Superior temporal gyrus (tissue), 1 donor: ENCODE results near the gene ADGRE2.
A peak's percentile ranks its signal among the peaks of the same experiment; 100 is the strongest.

ENCODE experiments used
- DNase-seq: peaks from one replicate; pipeline ENCODE4 v3.0.0-alpha.2; 2016; ENCODE audit errors: extremely low spot score

Gene ADGRE2

DNA sequence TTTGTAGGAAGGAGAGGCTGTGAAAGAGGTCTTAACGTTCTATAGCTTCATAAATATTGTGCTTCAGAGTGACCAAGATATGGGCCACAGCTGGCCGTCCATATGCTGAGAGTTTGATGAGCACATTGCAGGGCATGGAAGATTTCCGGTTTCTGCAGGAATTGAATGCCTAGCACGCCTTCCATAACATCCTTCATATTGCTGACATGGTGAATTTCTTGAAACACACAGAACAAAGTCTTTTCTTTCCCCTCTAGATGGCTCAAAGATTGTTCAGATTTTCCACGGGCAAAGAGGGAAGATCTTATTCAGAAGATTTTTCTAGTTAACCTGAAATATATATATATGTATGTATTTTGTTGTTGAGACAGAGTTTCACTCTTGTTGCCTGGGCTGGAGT lies 42.4 kb downstream of the ADGRE2 start:
- DNase-seq, result no peak

DNA sequence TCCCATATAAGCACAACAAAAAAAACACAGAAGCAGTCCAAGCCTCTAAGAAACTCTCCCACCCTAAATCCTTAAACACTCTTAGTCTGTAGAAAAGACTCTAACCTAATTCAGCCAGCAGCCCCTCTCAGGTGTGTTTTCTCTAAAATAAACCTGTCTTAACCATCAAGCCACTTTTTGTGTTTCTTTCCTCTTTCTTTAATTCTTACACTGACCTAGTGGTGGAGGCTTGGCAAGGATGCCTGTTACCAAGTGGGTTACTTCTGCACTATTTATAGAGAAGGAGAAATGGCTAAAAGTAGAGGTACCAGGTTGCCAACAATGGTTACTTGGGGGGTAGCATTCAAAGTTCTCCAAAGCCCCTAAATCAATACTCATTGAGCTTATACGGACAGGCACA lies 44.8 kb downstream of the ADGRE2 start:
- DNase-seq, result no peak

DNA sequence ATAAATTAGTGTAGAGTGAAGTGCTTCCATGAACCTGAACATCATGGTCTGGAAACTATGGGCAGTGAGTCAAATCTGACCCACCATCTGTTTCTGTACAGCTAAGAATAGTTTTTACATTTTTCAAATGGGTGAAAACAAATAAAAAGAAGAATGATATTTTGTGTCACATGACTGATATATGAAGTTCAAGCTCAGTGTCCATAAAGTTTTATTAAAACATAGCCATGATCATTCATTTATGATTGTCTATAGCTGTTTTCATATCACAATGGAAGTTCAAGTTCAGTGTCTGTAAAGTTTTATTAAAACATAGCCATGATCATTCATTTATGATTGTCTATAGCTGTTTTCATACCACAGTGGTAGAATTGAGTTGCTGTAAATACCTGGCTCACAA lies 45.9 kb downstream of the ADGRE2 start:
- DNase-seq, result no peak

DNA sequence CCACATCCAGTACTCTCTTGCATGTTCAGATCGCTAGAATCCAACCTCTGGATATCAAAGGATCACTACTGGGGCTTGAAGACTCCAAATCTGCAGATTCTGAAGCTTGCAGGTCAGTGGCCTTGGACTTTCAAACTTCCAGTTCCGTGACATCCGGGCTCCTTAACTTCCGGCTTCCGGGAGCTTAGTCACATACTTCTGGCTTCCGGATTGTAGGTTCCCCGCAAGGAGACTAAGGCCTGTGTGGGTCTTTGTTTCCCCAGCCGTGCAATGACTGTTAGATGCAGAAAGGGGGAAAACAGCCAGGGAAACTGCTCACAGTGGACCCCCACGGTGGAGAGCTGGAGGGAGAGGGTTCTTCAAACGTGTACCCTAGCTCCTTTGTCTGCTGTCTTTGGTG lies 47.2 kb downstream of the ADGRE2 start:
- no peak for DNase-seq

DNA sequence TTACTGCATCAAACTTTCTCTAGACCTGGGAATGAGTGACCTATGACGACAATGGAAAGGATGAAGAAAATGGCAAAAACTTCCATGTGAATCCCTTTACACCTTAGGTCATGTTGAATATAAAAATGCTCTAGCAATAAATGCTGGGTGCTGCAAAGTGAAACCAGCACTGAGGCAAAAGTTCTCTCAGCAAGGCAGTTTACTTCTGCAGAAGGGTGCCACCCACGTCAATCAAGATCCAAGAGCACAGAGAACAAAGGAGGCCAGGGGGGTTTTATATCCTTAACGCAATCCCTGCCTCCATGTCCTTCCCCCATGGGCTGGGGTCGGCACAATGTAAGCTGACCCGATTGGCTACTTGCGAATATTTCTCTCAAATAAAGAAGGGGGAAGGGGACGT lies 49.8 kb downstream of the ADGRE2 start:
- DNase-seq, result no peak

DNA sequence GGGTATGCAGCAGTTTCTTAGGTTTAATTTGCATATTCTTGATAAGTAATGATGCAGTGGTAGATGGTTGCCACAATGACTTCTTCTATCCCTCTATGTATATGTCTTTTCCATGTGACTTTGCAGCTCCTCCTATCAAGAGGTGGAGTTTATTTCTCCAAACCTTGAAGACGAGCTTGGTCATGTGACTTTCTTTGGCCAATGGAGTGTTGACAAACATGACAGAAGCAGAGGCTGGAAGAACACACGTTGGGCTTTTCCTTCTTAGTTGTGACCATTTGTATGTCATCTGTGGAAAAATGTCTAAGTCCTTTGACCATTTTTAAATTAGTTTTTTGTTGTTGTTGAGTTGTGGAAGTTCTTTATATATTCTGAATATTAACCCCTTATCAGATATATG lies 56.2 kb downstream of the ADGRE2 start:
- DNase-seq, result no peak

DNA sequence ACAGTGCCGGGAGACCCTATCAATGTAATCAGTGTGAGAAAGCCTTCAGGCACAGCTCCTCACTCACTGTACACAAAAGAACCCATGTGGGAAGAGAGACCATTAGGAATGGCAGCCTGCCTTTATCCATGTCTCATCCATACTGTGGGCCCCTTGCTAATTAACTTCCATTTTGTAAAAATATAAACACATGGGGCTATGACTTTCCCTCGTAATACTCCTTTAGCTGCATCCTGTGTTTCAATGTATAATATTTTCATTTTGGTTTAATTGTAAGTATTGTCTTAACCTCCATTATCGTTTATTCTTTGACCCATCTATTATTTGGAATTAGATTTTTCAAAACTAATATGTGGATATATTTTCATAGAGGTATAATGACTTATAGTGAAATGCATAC lies 59.2 kb downstream of the ADGRE2 start:
- no peak for DNase-seq

DNA sequence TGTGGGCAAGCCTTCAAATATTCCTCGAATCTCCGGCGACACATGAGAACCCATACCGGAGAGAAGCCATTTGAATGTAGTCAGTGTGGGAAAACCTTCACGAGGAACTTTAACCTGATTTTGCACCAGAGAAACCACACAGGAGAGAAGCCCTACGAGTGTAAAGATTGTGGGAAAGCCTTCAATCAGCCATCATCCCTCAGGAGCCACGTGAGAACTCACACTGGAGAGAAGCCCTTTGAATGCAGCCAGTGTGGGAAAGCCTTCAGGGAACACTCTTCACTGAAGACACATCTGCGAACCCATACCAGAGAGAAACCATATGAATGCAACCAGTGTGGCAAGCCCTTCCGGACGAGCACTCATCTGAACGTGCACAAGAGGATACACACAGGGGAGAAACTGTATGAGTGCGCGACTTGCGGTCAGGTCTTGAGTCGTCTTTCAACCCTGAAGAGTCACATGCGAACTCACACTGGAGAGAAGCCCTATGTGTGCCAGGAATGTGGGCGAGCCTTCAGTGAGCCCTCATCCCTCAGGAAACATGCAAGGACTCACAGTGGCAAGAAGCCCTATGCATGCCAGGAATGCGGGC lies 59.7 kb downstream of the ADGRE2 start:
- DNase-seq, result no peak

DNA sequence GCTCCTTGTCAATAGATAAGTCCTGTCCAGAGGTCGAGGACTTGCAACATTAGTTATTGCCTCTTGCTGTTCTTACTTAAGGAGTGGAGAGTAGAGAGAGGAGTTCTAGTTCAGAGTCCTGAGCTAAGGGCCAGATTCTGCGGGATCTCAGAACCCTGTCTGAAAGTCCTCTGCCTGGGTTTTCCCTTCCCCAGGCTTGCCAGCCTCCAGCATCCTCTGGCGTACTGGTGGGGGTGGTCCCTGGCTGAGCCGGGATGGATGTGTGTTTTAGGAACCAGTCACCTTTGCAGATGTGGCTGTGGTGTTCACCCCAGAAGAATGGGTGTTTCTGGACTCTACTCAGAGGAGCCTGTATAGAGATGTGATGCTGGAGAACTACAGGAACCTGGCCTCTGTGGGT lies 62.5 kb downstream of the ADGRE2 start:
- no peak for DNase-seq

DNA sequence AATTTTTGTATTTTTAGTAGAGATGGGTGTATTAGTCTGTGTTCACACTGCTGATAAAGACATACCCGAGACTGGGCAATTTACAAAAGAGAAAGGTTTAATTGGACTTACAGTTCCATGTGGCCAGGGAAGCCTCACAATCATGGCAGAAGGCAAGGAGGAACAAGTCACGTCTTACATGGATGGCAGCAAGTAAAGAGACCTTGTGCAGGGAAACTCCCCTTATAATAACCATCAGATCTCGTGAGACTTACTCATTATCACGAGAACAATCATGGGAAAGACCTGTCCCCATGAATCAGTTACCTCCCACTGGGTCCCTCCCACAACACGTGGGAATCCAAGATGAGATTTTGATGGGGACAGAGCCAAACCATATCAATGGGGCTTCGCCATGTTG lies 73.9 kb downstream of the ADGRE2 start:
- no peak for DNase-seq

DNA sequence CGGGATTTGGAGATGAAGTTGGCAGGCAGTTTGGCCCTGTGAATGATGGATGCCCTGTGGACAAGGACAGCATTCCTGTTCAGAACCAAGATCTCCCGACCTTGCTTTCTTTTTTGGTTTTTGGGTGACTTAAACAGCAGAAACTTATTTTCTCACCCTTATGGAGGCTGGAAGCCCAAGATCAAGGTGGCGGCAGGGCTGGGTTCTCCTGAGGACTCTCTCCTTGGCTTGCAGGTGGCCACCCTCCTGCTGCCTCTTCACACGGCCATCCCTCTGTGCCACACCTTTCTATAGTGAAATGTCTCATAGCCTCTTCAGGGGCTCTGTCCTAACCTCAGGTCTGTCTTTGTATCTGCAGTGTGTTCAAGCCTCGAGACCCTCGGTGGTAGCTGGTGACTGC lies 74.5 kb downstream of the ADGRE2 start:
- DNase-seq, result no peak

DNA sequence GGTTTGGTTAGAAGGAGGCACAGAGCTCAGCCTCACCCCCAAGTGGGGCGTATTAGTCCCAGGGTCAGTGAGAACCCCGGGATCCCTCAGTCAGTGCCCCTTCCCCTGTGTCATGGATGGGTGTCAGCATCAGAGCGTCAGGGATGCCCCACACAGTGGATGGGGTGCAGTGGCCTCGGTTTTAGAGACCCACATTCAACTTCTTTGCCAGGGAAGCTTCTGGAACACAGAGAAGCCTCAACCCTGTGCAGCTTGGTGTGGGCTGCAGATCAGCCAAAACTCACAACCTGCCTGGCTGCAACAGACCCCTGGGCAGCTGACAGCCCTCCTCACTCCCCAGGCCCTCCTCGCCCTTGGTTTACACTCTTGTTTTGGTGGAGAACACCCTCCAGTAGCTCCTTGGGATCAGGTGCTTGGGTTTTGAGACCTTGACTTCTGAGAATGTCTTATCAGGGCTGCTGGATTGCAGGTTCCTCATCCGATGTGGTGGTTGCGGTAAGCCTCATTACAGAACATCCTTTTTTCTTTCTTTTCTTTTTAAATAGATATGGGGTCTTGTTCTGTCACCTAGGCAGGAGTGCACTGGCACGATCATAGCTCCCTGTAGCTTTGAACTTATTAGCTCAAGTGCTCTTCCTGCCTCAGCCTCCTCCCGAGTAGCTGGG lies 77.5 kb downstream of the ADGRE2 start:
- no peak for DNase-seq

DNA sequence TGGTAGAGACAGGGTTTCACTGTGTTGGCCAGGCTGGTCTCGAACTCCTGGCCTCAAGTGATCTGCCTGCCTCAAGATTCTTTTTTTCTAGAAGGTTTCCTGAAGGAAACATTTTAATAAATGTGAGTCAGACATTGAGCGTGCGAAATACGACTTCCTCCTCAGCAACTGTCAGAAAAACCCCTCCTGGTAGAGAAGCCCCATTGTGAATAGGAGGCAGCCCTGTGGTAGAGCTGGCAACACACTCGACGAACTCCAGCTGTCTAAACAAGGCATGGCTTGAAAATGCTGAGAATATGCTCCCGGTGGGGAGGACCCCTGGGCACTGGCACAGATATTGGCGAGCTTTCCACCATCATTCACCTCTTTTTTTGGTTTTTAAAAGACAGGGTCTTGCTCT lies 78.7 kb downstream of the ADGRE2 start:
- DNase-seq, result no peak

DNA sequence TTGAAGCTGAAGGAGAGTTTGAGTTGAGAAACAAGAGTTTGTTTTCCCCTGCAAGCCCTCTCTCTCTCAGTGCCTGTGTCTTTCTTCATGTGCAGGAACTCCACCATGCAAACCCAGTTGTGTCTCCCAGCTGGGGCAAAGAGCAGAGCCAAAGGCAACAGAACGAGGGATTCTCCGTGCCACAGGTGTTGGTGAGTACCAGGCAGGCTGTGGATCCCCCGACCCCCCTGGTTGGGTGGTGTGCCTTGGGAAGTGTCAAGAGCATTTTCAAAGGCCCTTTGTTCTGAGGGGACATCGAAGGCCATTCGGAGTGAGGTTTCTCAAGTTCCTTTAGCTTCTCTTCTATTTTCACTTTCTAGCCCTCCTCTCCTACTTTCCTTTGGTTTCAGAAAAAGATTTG lies 82.9 kb downstream of the ADGRE2 start:
- DNase-seq, result no peak

DNA sequence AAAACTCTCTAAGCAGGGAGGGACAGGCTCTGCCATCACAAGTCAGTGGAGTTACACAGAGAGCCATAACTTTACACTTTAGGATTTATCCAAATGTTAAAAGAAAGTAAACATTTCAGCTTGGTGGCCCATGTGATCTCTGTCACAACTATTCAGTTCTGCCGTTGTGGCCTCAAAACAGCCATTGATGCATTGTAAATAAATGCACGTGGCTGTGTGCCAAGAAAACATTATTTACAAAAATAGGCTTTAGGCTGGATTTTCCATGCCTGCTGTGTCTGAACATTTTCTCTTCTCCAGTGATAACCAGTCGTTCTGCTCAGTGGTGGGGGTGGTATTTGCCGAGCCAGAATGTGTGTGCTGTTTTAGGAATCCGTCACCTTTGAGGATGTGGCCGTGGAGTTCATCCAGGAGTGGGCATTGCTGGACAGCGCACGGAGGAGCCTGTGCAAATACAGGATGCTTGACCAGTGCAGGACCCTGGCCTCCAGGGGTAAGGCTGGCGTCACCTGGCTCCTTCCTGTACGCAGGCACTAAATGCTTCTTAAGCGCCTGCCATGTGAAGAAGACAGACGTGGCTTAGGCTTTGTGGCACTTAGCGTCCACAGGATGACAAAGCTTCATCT lies 83.6 kb downstream of the ADGRE2 start:
- peak; percentile 7 for DNase-seq

DNA sequence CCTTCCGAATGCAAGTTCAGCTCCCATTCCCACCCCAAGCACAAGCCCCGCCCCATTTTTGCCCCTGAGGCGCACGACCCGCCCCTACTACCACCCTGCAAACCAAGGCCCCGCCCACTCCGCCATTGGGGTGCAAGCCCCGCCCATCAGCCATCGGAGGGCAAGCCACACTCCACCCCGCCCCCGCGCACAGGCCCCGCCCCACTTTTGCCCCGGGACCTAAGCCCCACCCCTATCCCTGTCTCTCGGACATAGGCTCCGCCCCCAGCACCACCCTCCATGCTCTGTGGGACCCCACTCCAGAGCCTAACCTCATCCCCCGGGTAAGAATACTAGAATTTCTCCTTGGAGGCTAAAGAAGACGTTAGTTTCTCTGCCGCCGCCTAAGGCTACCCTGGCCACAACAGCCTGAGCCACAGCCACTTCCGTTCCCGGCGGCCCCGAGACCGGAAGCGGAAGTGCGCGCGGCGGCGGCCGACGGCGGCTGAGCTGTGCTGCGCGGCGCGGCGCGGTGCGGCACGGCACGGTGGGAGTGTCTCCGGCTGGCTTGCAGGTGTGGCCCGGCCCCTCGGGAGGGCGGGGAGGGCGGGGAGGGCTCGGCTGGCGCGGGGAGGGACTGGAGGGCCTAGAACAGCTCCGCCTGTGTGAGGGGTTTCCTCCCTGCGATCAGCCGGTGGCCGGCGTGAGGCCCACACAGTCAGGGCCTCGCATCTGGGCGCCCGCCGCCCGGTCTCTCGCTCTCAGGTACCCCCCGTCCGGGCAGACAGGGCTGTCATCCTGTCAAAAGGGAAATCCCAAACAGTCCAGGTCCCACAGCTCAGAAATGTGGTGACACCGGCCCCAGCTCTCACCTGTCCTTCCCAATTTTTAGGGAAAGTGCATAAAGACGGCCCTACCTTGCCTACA lies 88.5 kb downstream of the ADGRE2 start, which contains the start of gene ZNF333:
TSS of gene ZNF333 (plus strand) at position 451 of the 906 bp plus-strand sequence. CDS start 3,444 bp downstream, outside the sequence.
- peak; percentile 82 for DNase-seq

DNA sequence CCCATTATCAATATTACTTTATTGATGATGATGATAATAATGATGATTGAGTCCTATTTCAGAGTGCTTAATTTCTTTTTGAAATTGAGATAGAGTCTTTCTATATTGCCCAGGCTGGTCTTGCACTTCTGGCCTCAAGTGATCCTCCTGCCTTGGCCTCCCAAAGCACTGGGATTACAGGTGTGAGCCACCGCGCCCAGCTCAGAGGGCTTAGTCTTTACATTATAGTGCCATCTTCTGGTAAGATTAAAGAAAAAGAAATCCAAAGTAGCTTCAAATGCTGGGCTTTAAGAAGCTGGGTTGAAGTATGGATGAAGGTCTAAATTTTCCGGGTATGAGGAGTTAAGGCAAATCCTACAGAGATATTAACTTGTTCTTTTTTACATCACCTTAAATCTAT lies 91.9 kb downstream of the ADGRE2 start:
- no peak for DNase-seq

DNA sequence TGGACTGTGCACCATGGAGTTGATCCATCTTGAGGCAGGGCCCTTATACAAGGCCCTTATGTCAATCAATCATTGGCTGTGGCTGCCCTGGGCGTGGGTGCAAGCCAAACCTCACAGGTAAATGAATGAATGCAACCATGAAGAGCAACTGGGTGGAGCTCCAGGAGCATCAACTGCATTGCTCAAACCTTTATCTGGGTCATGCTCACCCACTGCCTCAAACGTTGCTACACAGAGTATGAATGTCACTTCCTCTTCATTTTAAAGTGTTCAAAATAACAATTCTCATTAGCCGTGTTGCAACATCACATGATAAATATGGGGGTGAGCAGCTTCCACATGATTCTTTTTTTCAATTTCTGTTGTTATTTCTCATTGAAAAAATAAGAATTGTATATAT lies 94.9 kb downstream of the ADGRE2 start:
- DNase-seq, result no peak
